Suprapubic skin (tissue), 4 donors: ENCODE data around the gene HCN2.

ENCODE experiments used
- CTCF ChIP-seq, 2 donors: fragments of 200-600 bp in 1 of 2; fragments of 450-650 bp in 1 of 2; sonication (generic) in 1 of 2; IDR thresholded peaks; one replicate each; pipeline ENCODE4 v1.5.1; 2016 to 2019; ENCODE audit warnings: antibody characterized with exemption in 2 of 2, mild to moderate bottlenecking in 1 of 2, moderate library complexity in 1 of 2
- EP300 ChIP-seq: sonication (generic); formaldehyde crosslinking; IDR thresholded peaks from one replicate; pipeline ENCODE4 v1.6.1; 2017; ENCODE audit warnings: antibody characterized with exemption
- POLR2A ChIP-seq, 2 donors: fragments of 450-650 bp; IDR thresholded peaks; one replicate each; pipeline ENCODE4 v1.6.1; 2017; ENCODE audit warnings: antibody characterized with exemption in 2 of 2, mild to moderate bottlenecking in 2 of 2, moderate library complexity in 2 of 2
- POLR2AphosphoS5 ChIP-seq, 3 donors: sonication (generic); formaldehyde crosslinking; IDR thresholded peaks; one replicate each; pipeline ENCODE4 v1.6.1; 2017; ENCODE audit warnings: antibody characterized with exemption in 3 of 3

- TF ChIP-seq CTCF (IDR thresholded peaks at IDR 0.05): no peak
- TF ChIP-seq POLR2A (IDR thresholded peaks at IDR 0.05): no peak
- TF ChIP-seq EP300: no peak
- TF ChIP-seq POLR2AphosphoS5 (IDR thresholded peaks at IDR 0.05): no peak
Observed at GRCh38 chr19:548886-549830, 40.5 kb upstream of the HCN2 start.
